H1 (cell line): Measurements from ENCODE around the gene RAB10. TPM values are rescaled to one million over a fixed set of nuclear protein-coding genes. Genes with fewer than 3 reads are reported as not detected.

ENCODE experiments used
- CTCF ChIA-PET: fragments of 300-600 bp; sonication (Branson Sonifier 250); formaldehyde crosslinking; loops from one replicate; lab custom pipeline; 2021; ENCODE audit not compliant: partially characterized antibody; lab: Charles Lee
- POLR2A ChIA-PET: fragments of 300-600 bp; sonication (Branson Sonifier 250); formaldehyde crosslinking; loops from one replicate; lab custom pipeline; 2021; ENCODE audit warnings: inconsistent platforms; ENCODE audit not compliant: partially characterized antibody; lab: Charles Lee
- DNase-seq, 2 experiments: peaks; one replicate each; pipeline versions ENCODE4 v3.0.0 to v3.0.0-alpha.2; 2010 to 2022; ENCODE audit warnings: low spot score in 2 of 2, low read depth in 1 of 2, mixed read lengths in 1 of 2
- FAIRE-seq: peaks from 2 replicates; lab custom pipeline; 2011; peaks lifted over from hg19 to GRCh38; lab: Jason Lieb, UNC
- H2AFZ ChIP-seq: 2 replicates; pipeline ENCODE4 v1.8.1; 2012; ENCODE audit warnings: low read length, inconsistent platforms
- H2AK5ac ChIP-seq: 2 replicates; pipeline ENCODE4 v1.6.1; 2013; ENCODE audit warnings: low read depth, low read length
- H2BK120ac ChIP-seq: replicated peaks from 2 replicates; pipeline ENCODE3; 2013; ENCODE audit warnings: low read depth, low read length, inconsistent platforms
- H2BK12ac ChIP-seq: 2 replicates; pipeline ENCODE4 v1.6.1; 2013; ENCODE audit warnings: low read depth, low read length
- H2BK15ac ChIP-seq: 2 replicates; pipeline ENCODE4 v1.6.1; 2013; ENCODE audit warnings: low read length
- H2BK20ac ChIP-seq: 2 replicates; pipeline ENCODE4 v1.6.1; 2013; ENCODE audit warnings: low read length
- H2BK5ac ChIP-seq: 2 replicates; pipeline ENCODE4 v1.6.1; 2013; ENCODE audit warnings: low read depth, low read length
- H3K14ac ChIP-seq: 2 replicates; pipeline ENCODE4 v1.6.1; 2013; ENCODE audit warnings: inconsistent platforms; ENCODE audit not compliant: insufficient read length
- H3K18ac ChIP-seq: 2 replicates; pipeline ENCODE4 v1.6.1; 2013; ENCODE audit warnings: low read length; ENCODE audit errors: extremely low read depth
- H3K23ac ChIP-seq: 2 replicates; pipeline ENCODE4 v1.6.1; 2013; ENCODE audit warnings: inconsistent platforms; ENCODE audit not compliant: insufficient read length
- H3K23me2 ChIP-seq: 2 replicates; pipeline ENCODE4 v1.6.1; 2013; ENCODE audit warnings: low read depth, low read length
- H3K27ac ChIP-seq: 2 replicates; pipeline ENCODE4 v1.6.1; 2011; ENCODE audit warnings: low read depth, low read length, inconsistent platforms
- H3K27me3 ChIP-seq, 4 experiments: replicated peaks in 1 of 4; 1 replicate in 1 of 4; 2 replicates in 3 of 4; pipeline versions ENCODE4 v1.6.1 to v1.8.1; 2011 to 2013; ENCODE audit warnings: low read length in 3 of 4, mild to moderate bottlenecking in 3 of 4, inconsistent platforms in 2 of 4, mixed read lengths in 2 of 4, moderate library complexity in 1 of 4; ENCODE audit not compliant: control insufficient read depth in 3 of 4, insufficient read depth in 3 of 4; ENCODE audit errors: extremely low read depth in 1 of 4
- H3K36me3 ChIP-seq, 4 experiments: 2 replicates each; pipeline versions ENCODE4 v1.6.1 to v1.8.1; 2011 to 2013; ENCODE audit warnings: mild to moderate bottlenecking in 4 of 4, low read length in 3 of 4, moderate library complexity in 2 of 4, control low read depth in 1 of 4, inconsistent platforms in 1 of 4; ENCODE audit not compliant: insufficient read depth in 4 of 4, control insufficient read depth in 2 of 4
- H3K4ac ChIP-seq: replicated peaks from 2 replicates; pipeline ENCODE3; 2013; ENCODE audit warnings: low read length, low read depth, mixed read lengths, inconsistent platforms; ENCODE audit not compliant: insufficient read length
- H3K4me1 ChIP-seq, 4 experiments: replicated peaks in 1 of 4; 1 replicate in 1 of 4; 2 replicates in 3 of 4; pipeline versions ENCODE4 v1.6.1 to v1.8.1; 2011 to 2013; ENCODE audit warnings: low read length in 3 of 4, inconsistent platforms in 2 of 4, mixed read lengths in 1 of 4; ENCODE audit not compliant: insufficient read depth in 4 of 4, control insufficient read depth in 3 of 4
- H3K4me2 ChIP-seq, 2 experiments: 2 replicates each; pipeline versions ENCODE4 v1.6.1 to v1.8.1; 2011 to 2013; ENCODE audit warnings: low read depth in 2 of 2, low read length in 2 of 2, control low read depth in 1 of 2, inconsistent platforms in 1 of 2, mild to moderate bottlenecking in 1 of 2; ENCODE audit not compliant: insufficient read depth in 1 of 2
- H3K4me3 ChIP-seq, 4 experiments: fragments of 200-600, 300-600 bp in 1 of 4; sonication (generic), shearing (Covaris generic), sonication (Bioruptor Twin) in 1 of 4; 2 replicates each; pipeline versions ENCODE4 v1.5.1 to v1.8.1; 2011 to 2016; ENCODE audit warnings: low read length in 4 of 4, low read depth in 3 of 4, control low read depth in 2 of 4, inconsistent platforms in 2 of 4, mild to moderate bottlenecking in 2 of 4, mixed read lengths in 1 of 4, moderate library complexity in 1 of 4; ENCODE audit not compliant: insufficient read depth in 2 of 4; ENCODE audit errors: extremely low read depth in 1 of 4
- H3K56ac ChIP-seq: replicated peaks from 2 replicates; pipeline ENCODE3; 2013; ENCODE audit warnings: low read depth, mild to moderate bottlenecking, mixed read lengths, low read length, inconsistent platforms; ENCODE audit not compliant: insufficient read length
- H3K79me1 ChIP-seq: 2 replicates; pipeline ENCODE4 v1.6.1; 2013; ENCODE audit warnings: low read depth, low read length, control low read depth
- H3K79me2 ChIP-seq, 2 experiments: 2 replicates each; pipeline versions ENCODE4 v1.6.1 to v1.8.1; 2012 to 2013; ENCODE audit warnings: low read length in 2 of 2, mild to moderate bottlenecking in 2 of 2, inconsistent platforms in 1 of 2; ENCODE audit not compliant: insufficient read depth in 2 of 2, control insufficient read depth in 1 of 2
- H3K9ac ChIP-seq, 4 experiments: replicated peaks in 1 of 4; 1 replicate in 1 of 4; 2 replicates in 3 of 4; pipeline versions ENCODE4 v1.6.1 to v1.8.1; 2011 to 2013; ENCODE audit warnings: low read depth in 3 of 4, low read length in 3 of 4, control low read depth in 2 of 4, mild to moderate bottlenecking in 2 of 4, moderate library complexity in 2 of 4, inconsistent platforms in 1 of 4; ENCODE audit errors: extremely low read depth in 1 of 4
- H3K9me3 ChIP-seq, 2 experiments: 2 replicates each; pipeline versions ENCODE4 v1.6.1 to v1.8.1; 2012 to 2013; ENCODE audit warnings: mild to moderate bottlenecking in 2 of 2, moderate library complexity in 2 of 2, control low read depth in 1 of 2, inconsistent platforms in 1 of 2, low read depth in 1 of 2, low read length in 1 of 2, mixed read lengths in 1 of 2; ENCODE audit not compliant: insufficient read depth in 2 of 2
- H4K20me1 ChIP-seq, 2 experiments: replicated peaks in 1 of 2; 2 replicates each; pipeline versions ENCODE3 to v1.8.1; 2011 to 2013; ENCODE audit warnings: inconsistent platforms in 2 of 2, low read length in 2 of 2, mild to moderate bottlenecking in 1 of 2; ENCODE audit not compliant: insufficient read depth in 2 of 2, control insufficient read depth in 1 of 2
- H4K5ac ChIP-seq: 2 replicates; pipeline ENCODE4 v1.6.1; 2013; ENCODE audit warnings: low read length, low read depth, mixed read lengths, inconsistent platforms; ENCODE audit not compliant: insufficient read length
- H4K8ac ChIP-seq: 2 replicates; pipeline ENCODE4 v1.8.0; 2013; ENCODE audit warnings: mild to moderate bottlenecking, moderate library complexity, low read length, inconsistent platforms; ENCODE audit not compliant: insufficient read depth; ENCODE audit errors: extremely low read depth
- H4K91ac ChIP-seq: replicated peaks from 2 replicates; pipeline ENCODE3; 2013; ENCODE audit warnings: low read length, mixed read lengths, inconsistent platforms; ENCODE audit not compliant: insufficient read length
- JUND ChIP-seq: IDR thresholded peaks from 2 replicates; pipeline ENCODE4 v1.6.1; 2011; ENCODE audit warnings: mild to moderate bottlenecking, improper control_type of control experiment, low read length
- KDM5A ChIP-seq: fragments of 200-600 bp; IDR thresholded peaks from 2 replicates; pipeline ENCODE4 v1.7.1; 2012; ENCODE audit warnings: mild to moderate bottlenecking, low read length, inconsistent platforms, mixed read lengths
- RNF2 ChIP-seq: fragments of 200-900, 300-1000 bp; sonication (generic); IDR thresholded peaks from 2 replicates; pipeline ENCODE4 v1.7.1; 2016; ENCODE audit warnings: borderline replicate concordance, low read depth, mild to moderate bottlenecking, antibody characterized with exemption, low read length; ENCODE audit not compliant: poor library complexity, severe bottlenecking; ENCODE audit errors: missing control alignments
- SIRT6 ChIP-seq: IDR thresholded peaks from one replicate; pipeline ENCODE4 v1.7.1; 2012; ENCODE audit warnings: low read length, inconsistent platforms
- TCF12 ChIP-seq: IDR thresholded peaks from 2 replicates; pipeline ENCODE4 v1.6.1; 2011; ENCODE audit warnings: low read depth, mild to moderate bottlenecking, low read length
- WGBS, 2 experiments: shearing (Covaris generic) in 1 of 2; methylation state at CpG; one replicate each; pipeline versions ENCODE4 v1.1.6 to v1.1.7; 2013 to 2015; ENCODE audit warnings: low lambda C conversion rate in 2 of 2, mixed read lengths in 2 of 2, inconsistent platforms in 1 of 2, low coverage in 1 of 2, missing lambda C conversion rate in 1 of 2; ENCODE audit not compliant: insufficient replicate concordance in 2 of 2, insufficient coverage in 1 of 2, insufficient read length in 1 of 2; ENCODE audit errors: extremely low coverage in 1 of 2, missing lambda C conversion rate in 1 of 2; 5-methylcytosine and 5-hydroxymethylcytosine counted together
- polyA plus RNA-seq, 7 experiments: library from polyadenylated mRNA; depleted of rRNA in 3 of 7; stranded (reverse) in 5 of 7; unstranded in 2 of 7; fragments of >200 nt in 5 of 7; fragments of 200-250 nt in 2 of 7; gene quantifications; 1 replicate in 5 of 7; 2 replicates in 1 of 7; 4 replicates in 1 of 7; pipeline versions ENCODE4 v1.2.1 to v1.2.3, GENCODE V29; 2011 to 2013; ENCODE audit warnings: missing spikeins in 2 of 7, mixed read lengths in 2 of 7
- total RNA-seq: library from RNA; stranded (reverse); fragmentation: NEBNext Ultra II Directional; extraction: Animal tissue kit (Norgen Biotek cat#: 25700); gene quantifications from 2 replicates; pipeline ENCODE4 v1.2.1, GENCODE V29; 2021

The RAB10 gene
- total and polyA plus RNA-seq, 2 of the 8 experiments (the other 6 are each of a cell fraction or from before 2014, with no cell fraction given) = 42.6 to 136 TPM

- Histone ChIP-seq H3K27me3 (no peaks in the 10 kb centered on the region), H2BK5ac (no peak overlapping the region)
Observed at GRCh38 chr2:26136451-26136850, 102.6 kb downstream of the RAB10 start.

More at GRCh38 chr2:26136451-26136850, 102.6 kb downstream of the RAB10 start:
- Histone ChIP-seq H3K14ac (no peak overlapping the region), H3K23ac (no peak overlapping the region), H4K20me1 (peaks cover 1 to 2% of the 10 kb centered on the region in 2 experiments), H2AK5ac (no peak overlapping the region), H3K79me2 (no peaks in the 10 kb centered on the region), H3K56ac (no peak overlapping the region), H4K91ac (no peak overlapping the region), H3K79me1 (no peaks in the 10 kb centered on the region), H3K4me2 (no peak overlapping the region), H3K27ac (no peak overlapping the region), H2BK15ac (no peak overlapping the region), H2BK120ac (no peak overlapping the region), H3K36me3 (peaks cover 0 to 11% (median 0%) of the 10 kb centered on the region in 4 experiments; a peak in 1 of 8 replicates), H3K18ac (no peak overlapping the region), H4K8ac (no peak overlapping the region), H3K4ac (no peak overlapping the region), H2AFZ (no peak overlapping the region), H4K5ac (no peak overlapping the region), H3K4me3 (no peak overlapping the region), H3K4me1 (peaks cover 2 to 4% (median 3%) of the 10 kb centered on the region in 4 experiments; a peak in 2 of 7 replicates), H2BK12ac (no peak overlapping the region), H3K23me2 (no peaks in the 10 kb centered on the region), H3K9me3 (no peaks in the 10 kb centered on the region), H3K9ac (no peak overlapping the region), H2BK20ac (no peak overlapping the region)
- ChIA-PET CTCF (interaction anchor here (1.4 kb wide), 1 partner anchor 9 kb away, joined by 4 read pairs; no protein-coding TSS in a partner anchor), POLR2A (interaction anchor here (1.7 kb wide), 2 partner anchors 10 to 17 kb away, joined by 4 read pairs; no protein-coding TSS in a partner anchor)
- FAIRE-seq (no peak), DNase-seq (no peak)
- TF ChIP-seq SIRT6 (no peak), RNF2 (no peak), JUND (no peak), KDM5A (no peak), TCF12 (no peak)
- WGBS, 2 experiments = 91% methylated on average over 3 of the region's 3 CpGs; no CpG with 5 or more reads in 1 of the 2 experiments
